Jurkat, Clone E6-1 (cell line): ENCODE measurements around the gene CCDC134.

Source experiments
- DNase-seq: peaks from one replicate; pipeline ENCODE4 v3.0.0-alpha.2; 2011; ENCODE audit warnings: low read depth, low spot score
- H3K4me3 ChIP-seq: 2 replicates; pipeline ENCODE4 v1.5.1; 2011; ENCODE audit warnings: mild to moderate bottlenecking, low read length, control low read depth, moderate library complexity

Gene CCDC134

DNA sequence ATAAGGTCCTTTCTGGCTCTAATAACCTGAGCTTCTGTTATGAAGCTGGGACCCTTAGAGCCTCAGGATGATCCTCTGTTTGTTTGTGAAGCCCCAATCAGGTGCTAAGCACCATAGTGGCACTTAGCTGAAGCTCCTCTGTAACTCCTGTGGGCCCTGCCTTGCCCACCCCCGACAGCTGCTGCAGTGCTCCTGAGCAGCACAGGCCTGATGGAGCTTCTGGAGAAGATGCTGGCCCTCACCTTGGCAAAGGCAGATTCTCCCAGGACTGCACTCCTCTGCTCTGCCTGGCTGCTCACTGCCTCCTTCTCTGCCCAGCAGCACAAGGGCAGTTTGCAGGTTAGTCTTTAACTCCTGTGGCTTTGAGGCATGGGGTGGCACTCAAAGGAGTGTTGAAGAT, 19.0 kb upstream of the CCDC134 start:
- H3K4me3 ChIP-seq = peak overlapping the region; percentile 1; the same call in 1 of the 2 replicates

GRCh38 chr22:41782316-41782715, 18.2 kb upstream of the CCDC134 start:
- no peak overlapping the region for H3K4me3 ChIP-seq
- no peak for DNase-seq

More for the DNA sequence above, 19.0 kb upstream of the CCDC134 start:
- DNase-seq = no peak

DNA sequence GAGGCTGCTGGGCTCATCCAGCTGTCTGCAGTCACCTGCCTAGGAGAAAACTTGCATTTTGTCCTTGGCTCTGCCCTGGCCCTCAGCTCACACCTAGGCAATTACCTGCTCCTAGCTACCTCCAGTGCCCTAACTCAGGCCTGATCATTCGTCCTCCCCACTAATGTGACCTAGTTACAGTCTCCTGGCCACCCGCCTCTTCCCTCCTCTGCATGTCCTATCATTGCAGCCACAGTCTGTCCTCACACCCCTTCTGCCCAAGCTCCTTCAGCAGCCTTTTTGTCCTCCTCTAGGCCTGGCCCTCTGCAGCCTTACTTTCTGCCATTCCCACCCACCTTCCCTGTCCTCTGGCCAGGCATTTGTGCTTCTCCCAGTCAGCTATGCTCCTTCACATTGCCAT, 17.7 kb upstream of the CCDC134 start:
- no peak for DNase-seq
- H3K4me3 ChIP-seq = no peak overlapping the region

DNA sequence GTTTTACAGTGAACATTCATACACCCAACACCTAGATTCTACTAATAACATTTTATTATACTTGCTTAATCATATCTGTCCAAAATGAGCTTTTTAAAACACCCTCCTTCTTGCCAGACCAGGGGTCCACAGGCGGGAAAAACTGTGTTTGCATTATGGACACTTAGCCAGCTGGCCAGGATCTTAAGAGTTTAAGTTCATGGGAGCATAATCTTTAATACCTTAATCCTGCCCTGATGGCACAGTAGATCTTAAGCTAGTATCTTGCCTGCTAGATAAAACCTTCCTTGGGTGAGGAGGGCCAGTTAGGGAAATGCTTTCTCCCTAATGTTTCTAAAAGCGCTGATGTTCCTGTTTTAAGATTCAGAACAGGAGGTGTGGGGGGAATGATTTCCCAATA, 13.1 kb upstream of the CCDC134 start:
- DNase-seq = no peak

GRCh38 chr22:41793871-41794270, 6.6 kb upstream of the CCDC134 start:
- H3K4me3 ChIP-seq = no peak overlapping the region
- DNase-seq = no peak

More for the DNA sequence above, 13.1 kb upstream of the CCDC134 start:
- no peak overlapping the region for H3K4me3 ChIP-seq

GRCh38 chr22:41798736-41799135, 1.7 kb upstream of the CCDC134 start:
- H3K4me3 ChIP-seq = no peak overlapping the region
- no peak for DNase-seq

DNA sequence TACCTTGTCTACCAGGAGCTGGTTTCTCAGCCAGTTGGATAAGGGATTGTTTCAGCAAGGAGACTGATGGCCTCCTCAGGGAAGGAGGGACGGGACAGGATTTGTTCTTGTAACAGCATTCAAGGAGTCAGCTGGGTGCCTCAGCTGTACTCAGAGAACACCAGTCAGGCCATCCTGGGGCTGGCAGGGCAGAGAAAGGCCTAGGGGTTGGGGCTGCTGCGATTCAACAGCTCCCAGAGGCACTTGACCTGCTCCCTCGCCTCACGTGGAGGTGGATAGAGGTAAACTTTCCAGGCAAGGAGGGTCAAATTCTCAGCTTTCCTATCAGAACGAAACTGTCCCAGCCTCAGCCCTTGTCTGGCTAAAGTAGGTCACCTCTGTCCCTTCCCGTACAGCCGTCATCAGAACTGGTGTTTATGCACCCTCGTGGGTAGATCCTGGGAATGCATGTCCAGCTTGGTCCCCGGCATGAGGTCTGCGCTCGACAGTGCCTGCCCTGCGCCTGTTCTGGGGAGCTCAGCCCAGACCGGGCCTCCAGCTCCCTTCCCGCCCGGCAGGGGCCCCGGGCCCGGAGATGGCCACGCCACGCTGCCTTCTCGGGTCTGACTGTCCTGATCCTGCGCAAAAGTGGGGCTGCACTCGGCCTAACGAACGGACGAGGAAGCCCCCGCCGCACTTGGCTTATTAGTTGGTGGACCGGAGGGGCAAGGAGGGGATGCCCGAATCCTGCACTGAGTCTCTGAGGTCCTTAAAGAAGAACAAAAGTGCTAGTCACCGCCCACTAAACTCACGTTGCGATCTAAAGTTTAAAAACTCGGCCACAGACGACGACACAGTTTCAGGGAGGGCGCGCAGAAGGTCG, 762 bp upstream of the CCDC134 start:
- peak overlapping the region; percentile 94 for H3K4me3 ChIP-seq
- DNase-seq = no peak

DNA sequence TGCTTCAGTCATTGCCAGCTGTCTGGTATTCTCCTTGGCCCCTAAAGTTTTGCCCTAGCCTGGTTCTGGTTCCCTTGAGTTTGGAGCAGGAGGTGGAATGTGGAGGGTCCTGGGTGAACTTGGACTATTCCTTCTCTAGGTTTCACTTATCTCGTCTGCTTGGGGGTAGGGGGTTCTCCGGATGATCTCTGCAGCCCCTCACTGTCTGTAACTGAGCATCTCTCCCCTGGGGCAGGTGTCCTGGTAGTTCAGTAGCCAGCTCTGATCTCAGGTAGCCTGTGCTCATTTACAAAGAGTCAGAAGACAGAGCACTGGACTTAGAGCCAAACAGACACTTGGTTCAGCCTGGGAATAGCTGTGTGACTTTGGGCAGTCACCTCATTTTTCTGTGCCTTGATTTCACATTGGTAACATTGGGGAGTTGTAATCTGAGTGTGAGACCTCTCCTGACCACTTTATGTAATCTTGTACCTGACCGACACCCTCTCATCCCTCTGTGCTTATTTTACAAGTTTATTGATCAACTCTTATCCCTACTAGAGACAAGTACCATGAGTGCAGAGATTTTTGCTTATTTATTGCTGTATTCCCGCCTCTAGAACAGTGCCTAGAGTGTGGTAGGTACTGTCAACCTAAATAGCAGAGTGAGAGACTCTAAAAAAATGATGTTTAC, 804 bp downstream of the CCDC134 start:
- DNase-seq = no peak
- peak overlapping the region; percentile 94 for H3K4me3 ChIP-seq

GRCh38 chr22:41801886-41802285, 1.4 kb downstream of the CCDC134 start:
- no peak for DNase-seq
- H3K4me3 ChIP-seq = peak overlapping the region; percentile 94

DNA sequence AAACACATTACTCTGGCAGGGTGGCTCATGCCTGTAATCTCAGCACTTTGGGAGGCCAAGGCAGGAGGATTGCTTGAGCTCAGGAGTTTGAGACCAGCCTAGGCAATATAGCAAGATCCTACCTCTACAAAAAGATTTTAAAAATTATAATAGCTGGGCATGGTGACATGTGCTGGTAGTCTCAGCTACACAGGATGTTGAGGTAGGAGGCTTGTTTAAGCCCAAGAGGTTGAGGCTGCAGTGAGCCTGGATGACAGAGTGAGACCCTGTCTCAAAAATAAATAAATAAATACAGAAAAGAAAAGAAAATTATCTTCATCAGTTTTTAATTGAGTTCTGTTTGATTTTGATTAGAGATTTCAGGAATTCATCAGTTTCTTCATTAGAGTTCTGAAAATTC, 5.2 kb downstream of the CCDC134 start:
- no peak overlapping the region for H3K4me3 ChIP-seq
- peak; percentile 17 for DNase-seq

DNA sequence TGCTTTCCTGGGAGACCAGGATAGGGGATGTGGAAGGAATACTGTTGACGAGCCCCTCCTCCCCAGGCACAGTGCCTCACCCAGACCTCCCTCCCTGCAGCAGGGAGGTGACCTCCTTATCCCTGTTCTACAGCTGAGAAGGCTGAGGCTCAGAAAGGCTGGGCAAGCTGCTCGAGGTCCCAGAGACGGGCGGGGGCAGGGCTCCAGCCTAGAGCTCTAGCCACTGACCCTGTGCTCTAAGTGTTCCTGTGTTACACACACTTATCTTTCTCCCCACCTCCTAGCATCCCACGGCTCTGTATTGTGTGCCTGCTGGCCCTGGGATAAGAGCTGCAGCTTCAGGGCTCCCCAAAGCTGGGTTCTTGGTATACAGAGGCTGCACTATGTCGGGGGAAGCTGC, 7.9 kb downstream of the CCDC134 start:
- DNase-seq = no peak
- H3K4me3 ChIP-seq = no peak overlapping the region

GRCh38 chr22:41810022-41810421, 9.5 kb downstream of the CCDC134 start:
- no peak overlapping the region for H3K4me3 ChIP-seq
- no peak for DNase-seq

DNA sequence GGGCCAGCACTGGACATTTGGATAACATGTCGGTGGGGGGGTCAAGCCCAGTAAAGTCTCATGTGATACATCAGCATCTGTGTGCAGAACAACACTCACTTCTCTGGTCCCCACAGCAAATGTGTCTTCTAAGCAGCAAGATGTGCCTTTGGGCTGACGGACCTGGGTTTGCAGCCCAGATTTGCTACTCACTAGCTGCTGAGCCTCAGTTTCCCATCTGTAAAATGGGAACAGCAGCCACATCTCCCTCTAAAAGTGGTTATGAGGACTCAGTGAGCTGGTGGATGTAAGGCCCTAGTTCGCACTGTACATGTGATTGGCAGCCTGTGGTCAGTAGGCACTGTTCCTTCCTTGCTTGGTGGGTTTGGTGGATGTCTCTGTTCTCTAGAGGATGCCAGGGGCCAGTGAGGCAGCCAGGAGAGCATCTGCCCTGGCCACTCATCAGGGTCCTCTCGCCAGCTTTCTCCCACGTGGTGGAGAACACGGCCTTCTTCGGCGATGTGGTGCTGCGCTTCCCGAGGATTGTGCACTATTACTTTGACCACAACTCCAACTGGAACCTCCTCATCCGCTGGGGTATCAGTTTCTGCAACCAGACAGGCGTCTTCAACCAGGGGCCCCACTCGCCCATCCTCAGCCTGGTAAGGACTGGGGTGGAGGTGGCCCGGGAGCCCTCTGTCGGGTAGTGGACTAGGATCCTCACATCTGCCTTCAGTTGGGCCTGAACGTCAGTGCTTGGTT, 12.5 kb downstream of the CCDC134 start:
- no peak for DNase-seq
- no peak overlapping the region for H3K4me3 ChIP-seq

GRCh38 chr22:41813726-41814410, 13.4 kb downstream of the CCDC134 start:
- DNase-seq = no peak
- no peak overlapping the region for H3K4me3 ChIP-seq

DNA sequence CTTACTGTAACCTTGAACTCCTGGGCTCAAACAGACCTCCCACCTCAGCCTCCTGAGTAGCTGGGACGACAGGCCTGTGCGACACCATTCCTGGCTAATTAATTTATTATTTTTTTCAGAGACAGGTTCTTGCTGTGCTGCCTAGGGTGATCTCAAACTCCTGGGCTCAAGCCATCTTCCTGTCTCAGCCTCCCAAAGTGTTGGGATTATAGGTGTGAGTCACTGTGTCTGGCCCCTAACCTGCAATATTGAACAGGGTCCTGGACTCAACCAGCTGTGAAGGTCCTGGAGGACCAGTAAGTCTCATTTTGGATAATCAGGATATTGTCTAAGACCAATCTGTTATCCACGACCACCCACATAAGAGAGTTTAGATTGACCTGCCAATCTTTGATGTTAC, 15.2 kb downstream of the CCDC134 start:
- DNase-seq = no peak
- no peak overlapping the region for H3K4me3 ChIP-seq

GRCh38 chr22:41816241-41816640, 15.8 kb downstream of the CCDC134 start:
- H3K4me3 ChIP-seq = no peak overlapping the region
- no peak for DNase-seq

GRCh38 chr22:41816871-41817270, 16.4 kb downstream of the CCDC134 start:
- H3K4me3 ChIP-seq = no peak overlapping the region
- no peak for DNase-seq

DNA sequence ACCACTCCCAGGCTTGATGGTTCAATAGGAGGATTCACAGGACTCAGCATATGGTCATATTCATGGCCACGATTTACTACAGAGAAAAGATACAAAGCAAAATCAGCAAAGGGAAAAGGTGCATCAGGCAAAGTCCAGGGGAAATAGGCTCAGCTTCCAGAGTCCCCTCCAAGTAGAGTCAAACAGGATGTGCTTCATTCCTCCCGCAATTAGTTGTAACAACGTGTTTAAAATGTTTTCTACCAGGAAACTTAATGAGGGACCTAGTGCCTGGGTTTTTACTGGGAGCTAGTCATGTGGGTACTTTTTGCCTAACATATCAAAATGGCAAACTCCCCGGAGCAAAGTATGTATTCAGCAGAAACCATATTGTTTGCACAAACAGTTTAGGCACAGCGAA, 17.5 kb downstream of the CCDC134 start:
- DNase-seq = no peak
- H3K4me3 ChIP-seq = no peak overlapping the region

- DNase-seq = no peak
Measured at GRCh38 chr22:41818596-41818995, 18.1 kb downstream of the CCDC134 start.

More at GRCh38 chr22:41818596-41818995, 18.1 kb downstream of the CCDC134 start:
- no peak overlapping the region for H3K4me3 ChIP-seq
